Loucy (cell line): ENCODE results near the gene KLHDC4.

Source experiments
- CTCF ChIP-seq: fragments of 200-600 bp; sonication (generic); conservative IDR thresholded peaks from 2 replicates; pipeline ENCODE4 v1.5.1; 2014; ENCODE audit warnings: mild to moderate bottlenecking, antibody characterized with exemption, low read length
- EZH2phosphoT487 ChIP-seq: fragments of 200-600 bp; IDR thresholded peaks from 2 replicates; pipeline ENCODE4 v1.6.1; 2018; ENCODE audit warnings: antibody characterized with exemption, mild to moderate bottlenecking, moderate library complexity, borderline replicate concordance

GRCh38 chr16:87801679-87802259, 36.0 kb upstream of the KLHDC4 start:
- TF ChIP-seq CTCF (no peak), EZH2phosphoT487 (no peak)
